NCI-H2196 treated with DMSO at 0.1 percent for 48 hours (cell line): Measurements from ENCODE around the gene L3MBTL2.

ENCODE experiments used
- DNase-seq: peaks from one replicate; lab custom pipeline; 2025; ENCODE audit not compliant: unreplicated experiment; lab: John Stamatoyannopoulos, UW

The L3MBTL2 gene

DNA sequence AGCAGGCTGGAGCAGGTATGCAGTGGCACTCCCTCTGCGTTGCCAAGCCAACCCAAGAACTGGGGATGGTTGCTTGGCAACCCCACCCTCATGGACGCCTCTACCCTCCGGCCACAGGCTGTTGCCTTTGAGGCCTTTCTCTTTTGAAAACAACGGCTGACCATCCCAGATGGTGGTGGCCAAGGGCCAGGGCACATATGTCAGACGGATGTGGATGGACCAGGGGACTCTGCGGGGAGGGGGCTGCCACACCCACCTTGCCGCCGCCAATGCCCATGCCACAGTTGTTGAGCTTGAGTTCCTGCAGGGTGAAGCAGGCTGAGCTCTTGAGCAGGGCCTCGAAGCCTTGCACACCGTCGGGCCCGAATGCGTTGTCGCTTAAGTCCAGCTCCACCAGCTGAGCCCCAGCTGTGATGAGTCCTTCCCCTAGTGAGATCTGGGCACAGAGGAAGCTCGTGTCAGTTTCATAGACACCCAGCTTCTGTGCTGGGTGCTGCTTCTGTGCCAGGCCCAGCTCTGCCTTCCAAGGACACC lies 59.4 kb downstream of the L3MBTL2 start:
- DNase-seq: no peak

DNA sequence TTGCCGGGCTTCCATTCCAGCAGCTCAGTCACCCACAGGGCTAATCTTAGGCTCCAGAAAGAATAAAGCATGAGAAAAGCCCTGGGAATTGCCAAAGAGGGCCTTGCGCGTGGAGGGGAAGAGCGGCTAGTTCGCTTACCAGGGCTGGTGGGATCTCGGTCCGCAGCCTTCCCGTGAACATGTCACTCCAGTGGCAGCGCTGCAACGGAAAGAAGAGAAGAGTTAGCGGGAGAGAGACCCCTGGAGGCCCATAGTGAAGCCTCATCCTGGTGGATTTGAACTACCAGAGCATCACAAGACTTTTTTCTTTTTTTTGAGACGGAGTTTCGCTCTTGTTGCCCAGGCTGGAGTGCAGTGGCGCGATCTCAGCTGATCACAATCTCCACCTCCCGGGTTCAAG lies 62.8 kb downstream of the L3MBTL2 start:
- no peak for DNase-seq

DNA sequence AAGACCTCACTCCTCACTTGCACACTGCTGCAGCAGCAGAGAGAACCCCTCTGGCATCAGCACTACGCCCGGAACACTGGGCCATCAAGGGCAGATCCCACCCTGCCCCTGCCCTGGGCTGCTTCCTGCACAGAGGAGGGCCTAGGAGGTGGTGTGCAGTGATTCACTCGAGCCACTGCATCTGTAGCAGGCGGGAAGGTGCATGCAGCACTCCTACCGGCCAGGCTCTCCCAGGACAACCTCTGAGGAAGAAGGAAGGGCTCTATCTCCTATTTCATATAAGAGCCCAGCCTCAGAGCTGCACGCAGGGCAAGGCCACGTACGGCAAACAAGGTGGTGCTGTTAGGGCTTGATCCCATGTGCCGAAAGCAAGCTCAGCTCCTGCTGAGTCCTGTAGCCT lies 66.7 kb downstream of the L3MBTL2 start:
- no peak for DNase-seq

DNA sequence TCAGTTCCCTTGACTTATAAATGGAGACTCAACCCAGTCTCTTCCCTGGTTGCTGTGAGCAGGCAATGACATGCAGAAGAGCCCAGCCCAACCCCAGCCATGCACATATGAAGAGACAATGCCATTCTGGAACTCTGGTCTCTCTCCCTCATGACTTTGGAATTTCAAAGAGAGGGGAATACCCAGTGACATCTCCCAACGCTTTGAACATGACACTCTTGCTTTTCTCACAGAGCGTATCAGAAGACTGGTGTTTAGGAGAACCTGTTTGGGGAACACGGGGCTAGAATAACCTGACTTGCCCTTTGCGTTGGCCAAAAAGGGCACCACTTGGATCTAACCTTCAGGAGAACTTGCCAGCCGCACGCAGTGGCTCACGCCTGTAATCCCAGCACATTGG lies 68.0 kb downstream of the L3MBTL2 start:
- DNase-seq: no peak

GRCh38 chr22:41274856-41275255 lies 69.7 kb downstream of the L3MBTL2 start:
- DNase-seq: no peak

- peak; percentile 20 for DNase-seq
Observed at GRCh38 chr22:41280065-41280464, 75.0 kb downstream of the L3MBTL2 start.

- no peak for DNase-seq
Observed at GRCh38 chr22:41280854-41281253, 75.7 kb downstream of the L3MBTL2 start.
